Uterus (tissue), 4 donors: Measurements from ENCODE around the gene HIVEP2. TPM values are rescaled to one million over a fixed set of nuclear protein-coding genes. Genes with fewer than 3 reads are reported as not detected.

Experiments used
- DNase-seq, 2 donors: peaks; one replicate each; pipeline ENCODE4 v3.0.0-alpha.2; 2019 to 2020
- H3K27ac ChIP-seq, 2 donors: fragments of 200-600 bp; sonication (generic); 1 replicate in 1 of 2; 2 replicates in 1 of 2; pipeline ENCODE4 v1.5.1; 2016 to 2018
- H3K27me3 ChIP-seq, 2 donors: fragments of 200-600 bp; sonication (generic); one replicate each; pipeline ENCODE4 v1.5.1; 2018 to 2019; ENCODE audit warnings: control low read depth in 1 of 2
- H3K36me3 ChIP-seq, 2 donors: fragments of 200-600 bp; sonication (generic); one replicate each; pipeline ENCODE4 v1.5.1; 2019; ENCODE audit warnings: control low read depth in 1 of 2
- H3K4me1 ChIP-seq, 2 donors: fragments of 200-600 bp; sonication (generic); one replicate each; pipeline ENCODE4 v1.5.1; 2018 to 2019; ENCODE audit warnings: control low read depth in 1 of 2
- H3K4me3 ChIP-seq, 2 donors: fragments of 200-600 bp; sonication (generic); 1 replicate in 1 of 2; 2 replicates in 1 of 2; pipeline ENCODE4 v1.5.1; 2018 to 2019; ENCODE audit warnings: mild to moderate bottlenecking in 1 of 2
- H3K9me3 ChIP-seq, 2 donors: fragments of 200-600 bp; sonication (generic); one replicate each; pipeline ENCODE4 v1.5.1; 2019; ENCODE audit warnings: control low read depth in 1 of 2
- CTCF ChIP-seq, 4 experiments: fragments of 200-600 bp in 2 of 4; fragments of 450-650 bp in 2 of 4; sonication (generic) in 2 of 4; IDR thresholded peaks; one replicate each; pipeline ENCODE4 v1.5.1; 2016 to 2019; ENCODE audit warnings: antibody characterized with exemption in 4 of 4, mild to moderate bottlenecking in 2 of 4, moderate library complexity in 1 of 4
- POLR2A ChIP-seq, 2 donors: fragments of 450-650 bp; IDR thresholded peaks; one replicate each; pipeline ENCODE4 v1.6.1; 2016; ENCODE audit warnings: antibody characterized with exemption in 2 of 2, mild to moderate bottlenecking in 1 of 2, moderate library complexity in 1 of 2
- intact Hi-C: fragments of 100-400 bp; cut with DNase I; formaldehyde crosslinking; loops from one replicate; pipeline ENCODE4 v1.15.1; 2023; ENCODE audit warnings: low total_unique reads
- total RNA-seq, 4 donors: library from RNA; depleted of rRNA in 3 of 4; stranded (reverse); fragments of >200 nt in 3 of 4; gene quantifications; one replicate each; pipeline versions ENCODE4 v1.1.0 to v1.2.4, GENCODE V29; 2014 to 2023
- donor health status: DM: yes; HTN: yes; CAD: no.

The HIVEP2 gene
- total RNA-seq, 4 donors from 2014 or later, result 11.0 to 24.7 (median 19.8) TPM

- intact Hi-C loops, result no loop called here
- Histone ChIP-seq H3K4me1 (no peaks in the 10 kb centered on the region), H3K27ac (no peak overlapping the region), H3K27me3 (no peaks in the 10 kb centered on the region), H3K9me3 (no peaks in the 10 kb centered on the region), H3K36me3 (no peaks in the 10 kb centered on the region), H3K4me3 (no peak overlapping the region)
- TF ChIP-seq POLR2A (IDR thresholded peaks at IDR 0.05) (no peak), CTCF (IDR thresholded peaks at IDR 0.05) (no peak)
- DNase-seq, result no peak
Observed at GRCh38 chr6:142960098-142960497, 15.1 kb upstream of the HIVEP2 start.

- Histone ChIP-seq H3K36me3 (no peaks in the 10 kb centered on the region), H3K27me3 (no peaks in the 10 kb centered on the region), H3K4me3 (no peak overlapping the region), H3K9me3 (no peaks in the 10 kb centered on the region), H3K4me1 (no peaks in the 10 kb centered on the region), H3K27ac (no peak overlapping the region)
- no peak for TF ChIP-seq POLR2A (IDR thresholded peaks at IDR 0.05)
- TF ChIP-seq CTCF (IDR thresholded peaks at IDR 0.05), result no peak
- intact Hi-C loops, result no loop called here
- no peak for DNase-seq
Observed at GRCh38 chr6:142958343-142958742, 13.4 kb upstream of the HIVEP2 start.

- no peaks in the 10 kb centered on the region for H3K27me3 ChIP-seq
- TF ChIP-seq POLR2A (IDR thresholded peaks at IDR 0.05) (no peak), CTCF (IDR thresholded peaks at IDR 0.05) (no peak)
- no peaks in the 10 kb centered on the region for H3K36me3 ChIP-seq
- DNase-seq, result no peak
- H3K9me3 ChIP-seq, result no peaks in the 10 kb centered on the region
- intact Hi-C loops, result no loop called here
- no peak overlapping the region for H3K27ac ChIP-seq
- H3K4me3 ChIP-seq, result no peak overlapping the region
- no peaks in the 10 kb centered on the region for H3K4me1 ChIP-seq
Observed at GRCh38 chr6:142956726-142957125, 11.8 kb upstream of the HIVEP2 start.

GRCh38 chr6:142954844-142955243 is 9.9 kb upstream of the HIVEP2 start:
- Histone ChIP-seq H3K36me3 (no peaks in the 10 kb centered on the region), H3K9me3 (no peaks in the 10 kb centered on the region), H3K27me3 (no peaks in the 10 kb centered on the region), H3K4me3 (no peak overlapping the region), H3K4me1 (no peaks in the 10 kb centered on the region), H3K27ac (no peak overlapping the region)
- intact Hi-C loops, result no loop called here
- TF ChIP-seq POLR2A (IDR thresholded peaks at IDR 0.05), result no peak
- no peak for TF ChIP-seq CTCF (IDR thresholded peaks at IDR 0.05)
- no peak for DNase-seq

- intact Hi-C loops, result no loop called here
- DNase-seq, result no peak
- no peaks in the 10 kb centered on the region for H3K27me3 ChIP-seq
- H3K36me3 ChIP-seq, result no peaks in the 10 kb centered on the region
- H3K4me1 ChIP-seq, result no peaks in the 10 kb centered on the region
- H3K4me3 ChIP-seq, result no peak overlapping the region
- no peak overlapping the region for H3K27ac ChIP-seq
- TF ChIP-seq CTCF (IDR thresholded peaks at IDR 0.05), result no peak
- no peak for TF ChIP-seq POLR2A (IDR thresholded peaks at IDR 0.05)
- no peaks in the 10 kb centered on the region for H3K9me3 ChIP-seq
Observed at GRCh38 chr6:142953373-142954273, 8.6 kb upstream of the HIVEP2 start.
